ENCODE results near the gene AGXT. TPM values are rescaled to one million over a fixed set of nuclear protein-coding genes. Genes with fewer than 3 reads are reported as not detected.

Gene AGXT
- total RNA-seq, 1 experiment from 2014 or later = not detected

- peak overlapping the region; percentile 31 for H3K4me3 ChIP-seq (ENCODE audit: insufficient read depth, low read depth, low read length)
- no peaks in the 10 kb centered on the region for H3K36me3 ChIP-seq (replicated peaks; ENCODE audit: control insufficient read depth, insufficient read depth, low read length)
- peaks cover 8% of the 10 kb centered on the region for H3K27me3 ChIP-seq (ENCODE audit: control insufficient read depth, insufficient read depth, low read length)
- DNase-seq = peak; percentile 94
Observed at GRCh38 chr2:240916571-240917008, 48.0 kb downstream of the AGXT start.

GRCh38 chr2:240917009-240917683 lies 48.5 kb downstream of the AGXT start:
- peak; percentile 80 for DNase-seq
- H3K4me3 ChIP-seq (ENCODE audit: insufficient read depth, low read depth, low read length) = no peak overlapping the region; the same call in 1 of the 2 replicates
- H3K36me3 ChIP-seq (replicated peaks; ENCODE audit: control insufficient read depth, insufficient read depth, low read length) = no peaks in the 10 kb centered on the region
- H3K27me3 ChIP-seq (ENCODE audit: control insufficient read depth, insufficient read depth, low read length) = peaks cover 8% of the 10 kb centered on the region

- no peak overlapping the region for H3K4me3 ChIP-seq (ENCODE audit: insufficient read depth, low read depth, low read length)
- H3K27me3 ChIP-seq (ENCODE audit: control insufficient read depth, insufficient read depth, low read length) = peaks cover 8% of the 10 kb centered on the region
- H3K36me3 ChIP-seq (replicated peaks; ENCODE audit: control insufficient read depth, insufficient read depth, low read length) = no peaks in the 10 kb centered on the region
- peak; percentile 46 for DNase-seq
Observed at GRCh38 chr2:240917684-240918257, 49.1 kb downstream of the AGXT start.

- Histone ChIP-seq H3K27me3 (ENCODE audit: control insufficient read depth, insufficient read depth, low read length) (peaks cover 8% of the 10 kb centered on the region), H3K4me3 (ENCODE audit: insufficient read depth, low read depth, low read length) (no peak overlapping the region), H3K36me3 (replicated peaks; ENCODE audit: control insufficient read depth, insufficient read depth, low read length) (no peaks in the 10 kb centered on the region)
- DNase-seq = peak; percentile 55
Observed at GRCh38 chr2:240918258-240919091, 49.9 kb downstream of the AGXT start.

GRCh38 chr2:240919161-240919781 lies 50.6 kb downstream of the AGXT start:
- Histone ChIP-seq H3K4me3 (ENCODE audit: insufficient read depth, low read depth, low read length) (no peak overlapping the region), H3K27me3 (ENCODE audit: control insufficient read depth, insufficient read depth, low read length) (peaks cover 8% of the 10 kb centered on the region), H3K36me3 (replicated peaks; ENCODE audit: control insufficient read depth, insufficient read depth, low read length) (no peaks in the 10 kb centered on the region)
- DNase-seq = peak; percentile 47

- H3K27me3 ChIP-seq (ENCODE audit: control insufficient read depth, insufficient read depth, low read length) = peaks cover 8% of the 10 kb centered on the region
- peak; percentile 53 for DNase-seq
- no peaks in the 10 kb centered on the region for H3K36me3 ChIP-seq (replicated peaks; ENCODE audit: control insufficient read depth, insufficient read depth, low read length)
- H3K4me3 ChIP-seq (ENCODE audit: insufficient read depth, low read depth, low read length) = no peak overlapping the region
Observed at GRCh38 chr2:240919786-240920782, 51.5 kb downstream of the AGXT start.

GRCh38 chr2:240920783-240921231 lies 52.2 kb downstream of the AGXT start:
- peak; percentile 18 for DNase-seq
- peaks cover 3% of the 10 kb centered on the region for H3K27me3 ChIP-seq (ENCODE audit: control insufficient read depth, insufficient read depth, low read length)
- no peaks in the 10 kb centered on the region for H3K36me3 ChIP-seq (replicated peaks; ENCODE audit: control insufficient read depth, insufficient read depth, low read length)
- H3K4me3 ChIP-seq (ENCODE audit: insufficient read depth, low read depth, low read length) = no peak overlapping the region

GRCh38 chr2:240921311-240921994 lies 52.8 kb downstream of the AGXT start:
- Histone ChIP-seq H3K36me3 (replicated peaks; ENCODE audit: control insufficient read depth, insufficient read depth, low read length) (no peaks in the 10 kb centered on the region), H3K27me3 (ENCODE audit: control insufficient read depth, insufficient read depth, low read length) (peaks cover 2% of the 10 kb centered on the region; the same call in 1 of the 2 replicates), H3K4me3 (ENCODE audit: insufficient read depth, low read depth, low read length) (no peak overlapping the region)
- DNase-seq = peak; percentile 50

- H3K4me3 ChIP-seq (ENCODE audit: insufficient read depth, low read depth, low read length) = no peak overlapping the region
- H3K36me3 ChIP-seq (replicated peaks; ENCODE audit: control insufficient read depth, insufficient read depth, low read length) = no peaks in the 10 kb centered on the region
- peak; percentile 39 for DNase-seq
- H3K27me3 ChIP-seq (ENCODE audit: control insufficient read depth, insufficient read depth, low read length) = no peaks in the 10 kb centered on the region
Observed at GRCh38 chr2:240921995-240922244, 53.3 kb downstream of the AGXT start.

GRCh38 chr2:240922245-240922981 lies 53.8 kb downstream of the AGXT start:
- DNase-seq = peak; percentile 70
- Histone ChIP-seq H3K27me3 (ENCODE audit: control insufficient read depth, insufficient read depth, low read length) (no peaks in the 10 kb centered on the region), H3K4me3 (ENCODE audit: insufficient read depth, low read depth, low read length) (no peak overlapping the region), H3K36me3 (replicated peaks; ENCODE audit: control insufficient read depth, insufficient read depth, low read length) (no peaks in the 10 kb centered on the region)

- peak; percentile 67 for DNase-seq
- Histone ChIP-seq H3K27me3 (ENCODE audit: control insufficient read depth, insufficient read depth, low read length) (no peaks in the 10 kb centered on the region), H3K4me3 (ENCODE audit: insufficient read depth, low read depth, low read length) (no peak overlapping the region), H3K36me3 (replicated peaks; ENCODE audit: control insufficient read depth, insufficient read depth, low read length) (no peaks in the 10 kb centered on the region)
Observed at GRCh38 chr2:240922982-240923537, 54.4 kb downstream of the AGXT start.

GRCh38 chr2:240925191-240925567 lies 56.6 kb downstream of the AGXT start:
- DNase-seq = peak; percentile 74
- Histone ChIP-seq H3K36me3 (replicated peaks; ENCODE audit: control insufficient read depth, insufficient read depth, low read length) (no peaks in the 10 kb centered on the region), H3K27me3 (ENCODE audit: control insufficient read depth, insufficient read depth, low read length) (no peaks in the 10 kb centered on the region), H3K4me3 (ENCODE audit: insufficient read depth, low read depth, low read length) (no peak overlapping the region)

Measured in H7 (cell line).